Hippocampal formation (tissue), 2 donors: ENCODE results near the gene TIE1.

Experiments used
- DNase-seq, 2 donors: peaks; one replicate each; lab custom pipeline; 2025; lab: John Stamatoyannopoulos, UW

Gene TIE1

DNA sequence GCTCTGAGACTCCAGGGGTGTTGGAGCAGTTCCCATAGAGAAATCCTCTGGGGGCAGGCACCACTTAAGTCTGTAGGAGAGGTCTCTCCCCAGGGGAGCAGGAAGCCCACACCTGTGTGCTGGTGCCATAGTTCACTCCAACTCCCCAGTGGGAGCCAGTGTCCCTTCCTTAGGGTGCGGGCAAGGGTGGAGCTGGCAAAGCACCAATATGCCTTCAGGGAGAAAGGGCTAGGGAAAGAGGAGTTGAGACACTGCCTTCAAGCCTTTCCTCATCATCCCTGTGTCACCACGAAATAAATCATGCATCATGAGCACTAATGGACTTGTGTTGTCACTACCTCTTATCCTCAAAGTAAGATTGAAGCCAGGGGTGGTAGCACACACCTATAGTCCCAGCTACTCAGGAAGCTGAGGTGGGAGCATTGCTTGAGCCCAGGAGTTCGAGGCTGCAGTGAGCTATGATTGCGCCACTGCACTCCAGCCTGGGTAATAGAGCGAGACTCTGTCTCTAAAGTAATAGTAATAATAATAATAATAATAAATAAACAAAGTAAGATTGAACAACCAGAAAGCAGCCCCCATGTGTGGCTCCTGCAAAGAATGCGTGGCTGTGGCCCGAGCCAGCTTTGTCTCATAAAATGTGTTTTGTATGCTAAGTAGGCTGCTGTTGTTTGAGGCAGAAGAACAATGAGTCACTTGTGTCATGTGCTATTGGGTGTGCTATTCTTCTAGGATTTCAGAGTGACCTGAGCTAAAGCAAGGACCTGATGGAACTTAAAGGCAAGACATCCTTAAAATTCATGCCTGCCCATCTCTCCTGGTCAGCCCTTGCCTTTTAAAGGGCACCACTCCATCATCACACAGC is 6.7 kb upstream of the TIE1 start:
- peak; percentile 46 to 94 for DNase-seq

DNA sequence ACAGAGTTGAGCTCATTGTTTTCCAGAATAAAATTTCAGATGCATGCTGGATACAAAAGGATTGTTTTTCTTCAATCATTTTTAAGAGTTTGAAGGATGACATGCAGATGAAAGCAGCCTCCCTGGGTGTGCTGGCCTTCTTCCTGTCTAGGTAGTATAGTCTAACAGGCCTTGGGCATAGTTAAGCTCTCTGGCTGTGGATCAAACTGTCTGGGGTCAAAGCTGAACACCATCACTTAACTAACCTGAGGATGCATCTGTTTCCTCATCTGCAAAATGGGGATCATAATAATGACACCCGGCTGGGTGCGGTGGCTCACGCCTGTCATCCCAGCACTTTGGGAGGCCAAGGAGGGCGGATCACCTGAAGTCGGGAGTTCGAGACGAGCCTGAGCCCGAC is 6.0 kb upstream of the TIE1 start:
- DNase-seq: no peak

DNA sequence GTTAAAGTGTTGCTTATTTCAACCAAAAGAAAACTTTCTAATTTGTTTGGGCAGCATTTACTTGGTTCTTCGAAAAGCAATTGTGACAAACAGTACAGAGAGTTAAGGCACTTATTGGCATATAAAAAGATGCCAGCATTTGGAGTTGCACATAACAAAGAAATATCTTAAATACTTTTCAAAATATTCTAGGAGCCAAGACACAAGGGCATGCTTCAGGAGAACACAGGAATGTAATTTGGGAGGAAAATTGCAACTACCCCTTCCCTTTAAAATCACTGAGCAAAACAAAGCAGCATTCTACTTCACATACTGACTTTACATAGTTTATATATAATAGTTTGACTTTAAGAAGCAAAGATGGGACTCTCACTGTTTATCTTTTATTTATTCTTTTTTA is 4.6 kb upstream of the TIE1 start:
- no peak for DNase-seq

DNA sequence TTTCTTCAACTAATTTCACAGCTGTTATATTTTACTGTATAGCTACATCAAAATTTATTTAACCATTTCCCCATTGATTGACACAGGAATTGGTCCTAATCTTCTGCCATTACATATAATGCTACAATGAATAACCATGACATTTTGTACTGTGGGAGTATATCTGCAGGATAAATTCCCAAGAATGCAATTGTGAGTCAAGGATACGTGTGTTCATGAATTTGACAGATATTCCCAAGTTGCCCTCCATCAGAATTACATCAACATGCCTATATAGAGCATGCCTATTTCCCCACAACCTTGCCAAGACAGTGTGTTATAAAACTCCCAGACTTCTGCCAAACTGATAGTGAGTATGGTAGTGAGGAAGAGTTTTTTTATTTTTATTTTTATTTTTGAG is 2.7 kb upstream of the TIE1 start:
- DNase-seq: no peak

DNA sequence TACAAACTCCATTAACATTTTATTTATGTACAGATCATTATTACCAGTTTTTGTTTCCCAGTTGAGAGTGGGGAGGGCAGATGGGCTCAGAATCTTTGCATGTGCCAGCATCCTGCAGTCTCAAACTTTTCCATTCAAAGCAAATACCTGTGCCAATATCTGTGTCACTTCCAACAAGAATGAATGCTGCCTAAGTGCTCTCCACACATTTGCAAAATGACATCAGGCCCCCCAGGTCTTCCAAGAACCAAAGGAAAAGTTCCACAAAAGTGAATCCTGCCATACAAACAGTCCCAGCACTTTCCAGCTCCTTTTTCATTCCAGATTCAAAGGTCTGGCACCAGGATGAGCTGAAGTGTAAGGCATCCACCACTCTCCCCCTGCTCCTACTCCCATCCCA is 1.7 kb upstream of the TIE1 start:
- no peak for DNase-seq

DNA sequence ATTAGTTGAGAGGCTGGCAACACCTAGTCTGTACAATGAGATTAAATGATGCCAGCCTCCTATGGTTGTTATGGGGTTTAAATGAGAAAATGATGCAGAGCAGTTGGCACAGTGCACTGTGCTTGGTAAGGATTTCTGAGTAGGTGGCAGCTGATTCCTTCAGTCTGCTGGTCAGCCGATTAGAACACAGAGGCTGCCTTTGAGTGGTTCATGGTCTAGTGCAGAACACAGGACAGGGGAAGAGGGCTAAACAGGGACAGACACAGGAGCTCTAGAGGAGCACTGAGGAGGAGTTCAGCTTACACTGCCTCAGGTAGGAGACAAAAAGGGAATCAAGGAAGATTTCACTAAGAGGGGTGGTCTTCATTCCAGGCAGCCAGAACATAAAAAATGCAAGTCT is 1.4 kb downstream of the TIE1 start:
- DNase-seq: no peak

DNA sequence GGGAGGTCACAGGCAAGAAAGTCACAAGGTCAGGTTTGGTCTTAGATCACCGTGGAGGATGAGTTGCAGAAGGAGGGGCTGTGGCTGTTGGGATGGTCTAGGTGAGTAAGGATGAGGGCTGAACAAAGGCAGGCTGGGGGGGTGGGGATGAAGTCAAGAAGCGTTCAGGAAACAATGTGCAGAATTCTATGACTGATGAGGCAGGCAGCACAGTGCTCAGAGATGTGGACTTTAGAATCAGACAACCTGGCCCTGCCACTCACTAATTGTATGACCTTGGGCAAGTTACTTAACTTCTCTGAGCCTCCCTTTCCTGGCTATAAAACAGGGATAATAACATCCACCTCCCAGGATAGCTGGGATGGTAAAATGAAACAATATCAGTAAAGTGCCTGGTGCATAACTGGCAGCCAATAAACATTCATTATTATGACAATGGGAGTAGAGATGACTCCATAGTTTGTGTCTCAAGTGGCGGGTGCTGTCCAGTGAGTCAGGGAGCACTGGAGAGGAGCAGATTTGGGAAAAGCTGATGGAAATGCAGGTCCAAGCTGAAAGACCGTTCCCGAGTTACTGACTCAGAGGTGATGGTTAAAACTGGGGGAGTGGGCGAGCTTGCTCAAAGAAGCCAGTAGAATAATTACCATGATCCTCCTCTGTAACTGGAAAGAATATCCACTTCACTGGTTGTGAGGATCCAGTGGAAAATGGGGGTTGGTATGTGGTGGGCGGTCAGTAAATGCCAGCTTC is 2.1 kb downstream of the TIE1 start:
- DNase-seq: no peak

DNA sequence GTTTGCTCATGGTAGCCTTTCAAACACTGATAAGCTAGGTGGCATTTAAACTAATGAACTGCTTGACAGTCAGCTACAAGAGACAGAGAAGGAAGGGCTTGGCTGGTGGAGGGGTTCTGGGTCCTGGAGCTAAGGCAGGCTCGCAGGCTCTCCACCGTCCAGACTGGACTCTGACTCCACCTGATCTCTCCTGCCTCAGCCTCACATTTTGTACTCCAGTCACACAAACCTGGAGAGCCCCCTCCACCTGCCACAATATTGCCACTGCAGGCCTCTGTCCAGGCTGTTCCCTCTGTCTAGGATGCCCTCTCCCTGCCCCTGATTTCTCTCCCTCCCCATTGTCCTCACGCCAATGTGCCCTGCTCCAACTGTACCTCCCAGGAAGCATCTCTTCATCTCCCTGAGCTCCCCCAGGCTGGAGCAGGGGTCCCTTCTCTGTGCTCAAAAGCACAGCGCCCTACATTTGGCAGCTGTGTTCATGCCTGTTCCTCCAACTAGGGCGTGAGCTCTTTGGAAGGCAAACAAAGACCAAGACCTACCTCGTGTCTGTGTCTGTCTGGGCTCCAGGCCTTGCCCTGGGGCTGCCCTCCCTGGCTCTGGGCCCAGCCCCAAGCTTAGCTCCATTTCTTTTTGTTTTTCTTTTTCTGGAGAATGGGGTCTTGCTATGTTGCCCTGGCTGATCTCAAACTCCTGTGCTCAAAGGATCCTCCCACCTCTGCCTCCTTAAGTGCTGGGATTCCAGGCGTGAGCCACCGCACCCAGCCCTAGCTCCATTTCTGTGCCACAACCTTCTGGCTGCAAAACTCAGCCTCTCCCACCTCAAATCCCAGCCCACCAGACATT is 2.9 kb downstream of the TIE1 start:
- no peak for DNase-seq

DNA sequence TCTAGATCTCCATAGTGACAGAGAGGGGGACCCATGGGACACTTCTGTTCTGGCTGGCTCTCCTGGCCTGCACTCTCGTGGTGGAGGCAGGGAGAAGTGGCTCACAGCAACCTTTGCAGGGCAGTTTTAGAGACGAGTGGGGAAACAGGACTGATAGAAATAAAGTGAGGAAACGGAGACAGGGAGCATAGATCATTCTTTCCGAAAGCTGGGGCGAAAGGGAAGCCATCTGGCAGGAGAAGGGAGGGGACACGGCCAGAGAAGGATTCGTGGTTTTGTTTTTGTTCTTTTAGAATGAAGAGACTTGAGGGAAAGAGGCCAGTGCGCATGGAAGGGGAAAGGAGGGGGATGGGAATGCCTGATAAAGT is 3.5 kb downstream of the TIE1 start:
- DNase-seq: no peak

DNA sequence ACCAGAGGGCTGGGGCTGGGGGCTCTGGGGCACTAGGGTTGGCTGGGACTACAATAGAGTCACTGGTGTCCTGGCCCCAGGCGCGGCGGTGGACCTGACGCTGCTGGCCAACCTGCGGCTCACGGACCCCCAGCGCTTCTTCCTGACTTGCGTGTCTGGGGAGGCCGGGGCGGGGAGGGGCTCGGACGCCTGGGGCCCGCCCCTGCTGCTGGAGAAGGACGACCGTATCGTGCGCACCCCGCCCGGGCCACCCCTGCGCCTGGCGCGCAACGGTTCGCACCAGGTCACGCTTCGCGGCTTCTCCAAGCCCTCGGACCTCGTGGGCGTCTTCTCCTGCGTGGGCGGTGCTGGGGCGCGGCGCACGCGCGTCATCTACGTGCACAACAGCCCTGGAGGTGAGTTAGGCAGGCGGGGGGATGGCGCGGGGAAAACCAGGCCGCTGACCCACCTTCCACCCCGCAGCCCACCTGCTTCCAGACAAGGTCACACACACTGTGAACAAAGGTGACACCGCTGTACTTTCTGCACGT is 4.1 kb downstream of the TIE1 start:
- DNase-seq: no peak

DNA sequence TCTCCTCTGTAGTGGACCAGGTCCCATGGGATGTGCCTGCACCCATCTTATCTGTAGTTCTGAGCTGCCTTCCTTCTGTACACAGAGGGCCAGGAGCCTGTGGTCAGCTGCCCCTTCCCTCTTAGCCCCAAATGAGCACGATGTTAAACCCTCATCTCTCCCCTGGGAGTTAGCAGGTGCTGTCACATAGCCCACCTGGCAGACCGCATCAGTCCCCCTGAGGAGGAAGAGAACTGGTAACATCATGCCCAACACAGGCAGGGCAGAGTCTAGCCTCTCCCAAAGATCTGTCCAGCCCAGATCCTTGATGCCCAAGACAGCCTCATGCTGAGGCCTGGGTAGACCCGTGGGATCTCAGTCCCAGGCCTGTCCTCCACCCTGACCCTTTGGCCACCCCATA is 4.7 kb downstream of the TIE1 start:
- DNase-seq: no peak

DNA sequence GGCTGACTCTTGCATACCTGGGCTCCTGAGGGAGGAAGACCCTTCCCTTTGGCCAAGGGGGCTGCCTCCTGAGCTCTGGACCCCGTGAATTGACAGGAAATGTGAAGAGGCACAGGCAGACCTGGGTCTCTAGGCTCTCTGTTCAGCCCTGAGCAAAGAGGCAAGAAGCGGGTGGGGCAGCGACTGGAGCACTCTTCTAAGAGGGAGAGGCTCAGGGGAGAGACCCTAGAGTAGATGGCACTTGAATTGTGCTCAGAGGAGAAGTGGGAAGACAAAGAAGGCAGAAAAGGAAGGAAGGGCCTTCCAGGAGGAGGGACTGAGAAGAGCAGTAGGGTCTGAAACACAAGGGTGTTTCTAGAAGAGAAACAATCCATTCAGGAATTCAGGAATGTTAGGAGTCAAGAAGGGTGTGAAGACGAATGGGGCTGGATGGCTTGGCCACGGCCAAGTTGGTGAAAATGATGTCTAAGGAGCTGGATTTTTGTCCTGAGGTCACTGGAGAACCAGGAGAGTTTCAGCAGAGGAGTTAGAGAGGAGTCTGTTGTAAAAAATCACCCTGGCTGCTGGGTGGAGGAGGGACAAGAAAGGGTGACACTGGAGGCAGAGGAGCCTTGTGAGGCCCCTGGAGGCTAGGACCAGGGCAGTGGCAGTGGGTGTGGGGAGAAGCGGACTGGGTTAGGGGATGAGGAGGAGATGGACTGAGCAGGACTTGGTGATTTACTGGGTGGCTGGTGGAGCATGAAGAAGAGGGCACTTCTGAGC is 5.3 kb downstream of the TIE1 start:
- no peak for DNase-seq

DNA sequence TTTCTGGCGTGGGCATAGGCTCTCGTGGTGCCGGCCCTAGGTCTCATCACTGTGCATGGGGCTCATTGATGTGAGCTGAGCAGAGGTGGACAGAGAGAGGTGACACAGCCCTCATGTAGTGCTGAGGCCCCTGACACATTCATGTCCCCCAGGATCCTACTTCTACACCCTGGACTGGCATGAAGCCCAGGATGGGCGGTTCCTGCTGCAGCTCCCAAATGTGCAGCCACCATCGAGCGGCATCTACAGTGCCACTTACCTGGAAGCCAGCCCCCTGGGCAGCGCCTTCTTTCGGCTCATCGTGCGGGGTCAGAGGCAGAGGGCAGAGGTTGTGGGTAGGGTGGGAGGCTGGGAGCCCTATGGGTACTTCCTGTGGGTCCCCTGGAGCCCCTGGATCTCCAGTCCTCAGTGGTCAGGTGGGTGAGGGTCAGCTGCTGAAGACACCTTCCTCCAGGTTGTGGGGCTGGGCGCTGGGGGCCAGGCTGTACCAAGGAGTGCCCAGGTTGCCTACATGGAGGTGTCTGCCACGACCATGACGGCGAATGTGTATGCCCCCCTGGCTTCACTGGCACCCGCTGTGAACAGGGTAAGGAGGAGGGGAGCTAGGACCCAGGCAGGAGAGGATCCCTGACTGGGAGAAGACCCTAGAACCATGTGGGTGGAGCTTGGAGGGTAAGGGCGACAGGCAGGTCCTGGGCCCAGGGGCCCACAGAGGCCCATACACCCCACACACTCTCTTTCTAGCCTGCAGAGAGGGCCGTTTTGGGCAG is 6.1 kb downstream of the TIE1 start:
- no peak for DNase-seq

DNA sequence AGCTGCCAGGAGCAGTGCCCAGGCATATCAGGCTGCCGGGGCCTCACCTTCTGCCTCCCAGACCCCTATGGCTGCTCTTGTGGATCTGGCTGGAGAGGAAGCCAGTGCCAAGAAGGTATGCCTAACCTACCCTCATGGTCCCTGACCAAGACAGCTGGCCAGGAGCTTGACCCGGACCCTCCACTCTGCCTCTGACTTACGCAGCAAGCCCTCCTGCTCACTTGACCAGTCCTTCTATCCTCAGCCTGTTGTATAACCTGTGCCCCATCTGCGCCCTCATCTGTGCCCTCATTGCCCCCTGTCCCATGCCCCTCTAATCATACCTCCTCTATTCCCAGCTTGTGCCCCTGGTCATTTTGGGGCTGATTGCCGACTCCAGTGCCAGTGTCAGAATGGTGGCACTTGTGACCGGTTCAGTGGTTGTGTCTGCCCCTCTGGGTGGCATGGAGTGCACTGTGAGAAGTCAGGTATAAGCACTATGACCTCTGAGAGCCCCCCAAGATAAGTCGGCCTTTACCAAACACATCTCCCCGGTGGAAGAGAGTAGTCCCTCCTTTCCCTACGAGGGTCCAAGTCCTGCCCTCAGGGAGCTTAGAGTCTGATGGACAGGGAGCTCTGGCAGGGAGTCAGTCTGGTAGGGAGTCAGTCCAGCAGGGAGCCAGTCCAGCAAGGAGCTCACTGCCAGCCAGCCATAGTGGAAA is 6.8 kb downstream of the TIE1 start:
- DNase-seq: no peak

DNA sequence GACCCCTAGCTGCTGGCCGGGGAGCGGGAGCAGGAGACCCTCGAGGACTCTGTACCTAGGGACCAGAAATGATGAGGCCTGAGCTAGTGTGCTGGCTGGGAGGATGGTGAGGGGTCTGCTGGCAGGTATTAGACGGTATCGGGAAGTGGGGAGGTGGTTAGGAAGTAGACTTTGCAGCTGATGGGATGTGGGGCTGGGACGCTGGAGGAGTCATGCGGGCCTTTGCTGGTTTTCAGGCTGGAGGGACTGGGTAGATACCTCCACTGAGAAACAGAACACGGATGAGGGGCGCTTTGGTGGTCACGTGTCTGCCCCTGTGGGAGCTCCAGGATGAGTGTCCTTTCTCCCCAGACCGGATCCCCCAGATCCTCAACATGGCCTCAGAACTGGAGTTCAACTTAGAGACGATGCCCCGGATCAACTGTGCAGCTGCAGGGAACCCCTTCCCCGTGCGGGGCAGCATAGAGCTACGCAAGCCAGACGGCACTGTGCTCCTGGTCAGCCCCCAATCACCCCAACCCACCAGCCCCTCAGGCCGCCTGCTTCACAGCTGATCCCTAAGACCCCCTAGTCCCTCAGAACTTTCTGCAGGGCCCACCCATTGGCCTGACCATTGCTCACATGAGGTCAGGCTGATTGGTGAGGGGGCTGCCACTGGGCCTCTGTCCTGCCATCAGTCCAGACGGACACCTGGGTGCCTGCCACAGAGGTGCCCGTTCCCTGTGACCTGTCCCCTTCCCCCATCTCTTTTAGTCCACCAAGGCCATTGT is 8.0 kb downstream of the TIE1 start:
- DNase-seq: no peak

DNA sequence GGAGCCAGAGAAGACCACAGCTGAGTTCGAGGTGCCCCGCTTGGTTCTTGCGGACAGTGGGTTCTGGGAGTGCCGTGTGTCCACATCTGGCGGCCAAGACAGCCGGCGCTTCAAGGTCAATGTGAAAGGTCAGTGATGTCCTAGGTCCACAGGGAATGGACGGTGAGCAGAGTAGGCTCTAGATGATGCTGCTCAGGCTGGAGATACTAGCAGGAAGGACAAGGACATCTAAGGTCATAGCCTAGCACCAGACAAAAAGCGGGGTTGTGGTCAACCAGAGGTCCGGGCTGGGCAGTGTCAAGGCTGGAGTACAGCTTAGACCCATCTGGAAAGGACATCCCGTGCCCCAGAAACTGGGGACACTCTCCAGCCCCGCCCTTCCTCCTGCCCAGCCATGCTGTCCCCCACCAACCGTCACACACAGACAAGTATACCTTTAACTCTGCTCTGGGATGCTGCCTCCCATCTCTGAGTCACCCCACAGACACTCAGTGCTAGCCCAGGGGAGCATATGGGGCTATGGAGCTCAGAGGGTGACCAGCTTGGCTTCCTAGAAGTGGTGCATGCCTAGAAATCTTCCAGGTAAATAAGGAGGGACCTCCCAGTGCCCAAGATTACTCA is 8.7 kb downstream of the TIE1 start:
- no peak for DNase-seq

DNA sequence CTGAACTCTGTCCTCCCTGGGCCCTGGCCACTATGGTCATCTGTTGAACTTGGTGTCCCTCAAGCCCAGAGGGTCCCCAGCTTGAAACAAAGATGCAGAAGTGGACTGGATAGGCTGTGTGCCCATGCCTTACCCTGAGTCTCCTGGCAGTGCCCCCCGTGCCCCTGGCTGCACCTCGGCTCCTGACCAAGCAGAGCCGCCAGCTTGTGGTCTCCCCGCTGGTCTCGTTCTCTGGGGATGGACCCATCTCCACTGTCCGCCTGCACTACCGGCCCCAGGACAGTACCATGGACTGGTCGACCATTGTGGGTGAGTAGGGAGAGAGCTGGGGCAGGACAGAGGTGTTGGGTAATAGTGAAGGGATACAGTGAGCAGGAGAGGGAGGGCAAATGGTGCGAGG is 10.7 kb downstream of the TIE1 start:
- no peak for DNase-seq

DNA sequence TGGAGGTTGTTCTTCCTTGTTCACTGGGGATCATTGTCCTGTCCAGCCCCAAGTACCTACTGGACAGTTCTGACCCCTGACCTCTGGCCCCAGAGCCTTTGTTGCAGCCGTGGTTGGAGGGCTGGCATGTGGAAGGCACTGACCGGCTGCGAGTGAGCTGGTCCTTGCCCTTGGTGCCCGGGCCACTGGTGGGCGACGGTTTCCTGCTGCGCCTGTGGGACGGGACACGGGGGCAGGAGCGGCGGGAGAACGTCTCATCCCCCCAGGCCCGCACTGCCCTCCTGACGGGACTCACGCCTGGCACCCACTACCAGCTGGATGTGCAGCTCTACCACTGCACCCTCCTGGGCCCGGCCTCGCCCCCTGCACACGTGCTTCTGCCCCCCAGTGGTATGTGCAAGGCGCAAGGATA is 11.4 kb downstream of the TIE1 start:
- no peak for DNase-seq
